ENCODE measurements around the gene MT1M. TPM values are rescaled to one million over a fixed set of nuclear protein-coding genes. Genes with fewer than 3 reads are reported as not detected.

The MT1M gene
- total and polyA plus RNA-seq, 2 of the 4 experiments (the other 2 are of a cell fraction): 0.10 TPM; not detected in 1

DNA sequence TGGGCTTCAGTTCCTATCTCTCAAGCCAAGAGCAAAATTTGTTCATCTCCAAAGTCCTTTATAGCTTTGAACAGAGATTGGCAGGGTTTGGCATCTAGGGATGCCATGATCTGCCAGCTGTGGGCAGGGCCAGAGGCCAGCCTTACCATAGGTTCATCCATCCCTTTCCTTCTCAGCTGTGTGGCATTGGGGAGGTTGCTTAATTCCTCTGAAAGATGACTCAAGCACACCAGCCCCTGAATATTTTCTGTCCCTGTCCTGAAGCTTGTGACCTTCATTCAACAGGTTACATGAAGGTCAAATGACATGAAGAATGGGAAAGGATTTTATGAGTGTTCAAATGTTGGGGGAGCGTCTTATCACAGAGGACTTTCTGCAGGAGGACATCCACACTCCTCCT, 32.0 kb downstream of the MT1M start:
- in situ Hi-C loops (cut with MboI; ENCODE audit: low sequenced_read_pairs) (no loop called here), intact Hi-C loops (cut with micrococcal nuclease) (no loop called here), dilution Hi-C loops (cut with HindIII; ENCODE audit: low sequenced_read_pairs, unreplicated experiment) (no loop called here)
- H4K5ac ChIP-seq (ENCODE audit: low read depth, low read length): no peak overlapping the region
- no peak overlapping the region for H3K4ac ChIP-seq (ENCODE audit: low read depth, low read length)
- ATAC-seq (ENCODE audit: low read depth): no peak
- BruUV-seq (replicated peaks): no TSS peak
- no peaks in the 10 kb centered on the region for H4K20me1 ChIP-seq (ENCODE audit: insufficient read depth, low read length)
- H3K27me3 ChIP-seq (ENCODE audit: control insufficient read depth, insufficient read depth, low read length): peaks cover 93% of the 10 kb centered on the region
- no peak overlapping the region for H3K4me2 ChIP-seq (ENCODE audit: low read depth, low read length)
- H3K14ac ChIP-seq (replicated peaks; ENCODE audit: low read depth, low read length): no peak overlapping the region
- no CpG with 5 or more reads among the region's 1 CpG for WGBS, 2 experiments (ENCODE audit: extremely low coverage in 2 of 2, insufficient read length in 1 of 2)
- no peak overlapping the region for H4K91ac ChIP-seq (ENCODE audit: insufficient read depth, low read depth, low read length)
- no peaks in the 10 kb centered on the region for H3K79me1 ChIP-seq (ENCODE audit: low read depth in 1 of 2, low read length in 2 of 2)
- H2AFZ ChIP-seq (replicated peaks; ENCODE audit: low read length, poor library complexity): no peak overlapping the region
- no peak overlapping the region for H2BK120ac ChIP-seq (ENCODE audit: low read depth, low read length)
- no peak overlapping the region for H3K27ac ChIP-seq (ENCODE audit: insufficient read depth, low read length)
- no peaks in the 10 kb centered on the region; the same call in 1 of the 2 replicates for H3K9me1 ChIP-seq (ENCODE audit: insufficient read depth, low read length)
- no peaks in the 10 kb centered on the region for H3K36me3 ChIP-seq (ENCODE audit: control insufficient read depth, insufficient read depth, low read length)
- TF ChIP-seq, protein P1, sequence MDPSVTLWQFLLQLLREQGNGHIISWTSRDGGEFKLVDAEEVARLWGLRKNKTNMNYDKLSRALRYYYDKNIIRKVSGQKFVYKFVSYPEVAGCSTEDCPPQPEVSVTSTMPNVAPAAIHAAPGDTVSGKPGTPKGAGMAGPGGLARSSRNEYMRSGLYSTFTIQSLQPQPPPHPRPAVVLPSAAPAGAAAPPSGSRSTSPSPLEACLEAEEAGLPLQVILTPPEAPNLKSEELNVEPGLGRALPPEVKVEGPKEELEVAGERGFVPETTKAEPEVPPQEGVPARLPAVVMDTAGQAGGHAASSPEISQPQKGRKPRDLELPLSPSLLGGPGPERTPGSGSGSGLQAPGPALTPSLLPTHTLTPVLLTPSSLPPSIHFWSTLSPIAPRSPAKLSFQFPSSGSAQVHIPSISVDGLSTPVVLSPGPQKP (IDR thresholded peaks at IDR 0.05; ENCODE audit: borderline replicate concordance, low read depth, low read length): no peak
- TF ChIP-seq, protein P2, sequence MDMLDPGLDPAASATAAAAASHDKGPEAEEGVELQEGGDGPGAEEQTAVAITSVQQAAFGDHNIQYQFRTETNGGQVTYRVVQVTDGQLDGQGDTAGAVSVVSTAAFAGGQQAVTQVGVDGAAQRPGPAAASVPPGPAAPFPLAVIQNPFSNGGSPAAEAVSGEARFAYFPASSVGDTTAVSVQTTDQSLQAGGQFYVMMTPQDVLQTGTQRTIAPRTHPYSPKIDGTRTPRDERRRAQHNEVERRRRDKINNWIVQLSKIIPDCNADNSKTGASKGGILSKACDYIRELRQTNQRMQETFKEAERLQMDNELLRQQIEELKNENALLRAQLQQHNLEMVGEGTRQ (IDR thresholded peaks at IDR 0.05; ENCODE audit: low read depth, low read length): no peak
- TF ChIP-seq MAZ (IDR thresholded peaks at IDR 0.05; ENCODE audit: borderline replicate concordance, low read depth, low read length) (no peak), RCOR1 (IDR thresholded peaks at IDR 0.05; ENCODE audit: insufficient replicate concordance, low read length) (no peak), FOS (IDR thresholded peaks at IDR 0.05; ENCODE audit: low read depth, low read length) (no peak), POLR2A (IDR thresholded peaks at IDR 0.05; ENCODE audit: low read depth, low read length) (no peak)
- TF ChIP-seq, protein P3, sequence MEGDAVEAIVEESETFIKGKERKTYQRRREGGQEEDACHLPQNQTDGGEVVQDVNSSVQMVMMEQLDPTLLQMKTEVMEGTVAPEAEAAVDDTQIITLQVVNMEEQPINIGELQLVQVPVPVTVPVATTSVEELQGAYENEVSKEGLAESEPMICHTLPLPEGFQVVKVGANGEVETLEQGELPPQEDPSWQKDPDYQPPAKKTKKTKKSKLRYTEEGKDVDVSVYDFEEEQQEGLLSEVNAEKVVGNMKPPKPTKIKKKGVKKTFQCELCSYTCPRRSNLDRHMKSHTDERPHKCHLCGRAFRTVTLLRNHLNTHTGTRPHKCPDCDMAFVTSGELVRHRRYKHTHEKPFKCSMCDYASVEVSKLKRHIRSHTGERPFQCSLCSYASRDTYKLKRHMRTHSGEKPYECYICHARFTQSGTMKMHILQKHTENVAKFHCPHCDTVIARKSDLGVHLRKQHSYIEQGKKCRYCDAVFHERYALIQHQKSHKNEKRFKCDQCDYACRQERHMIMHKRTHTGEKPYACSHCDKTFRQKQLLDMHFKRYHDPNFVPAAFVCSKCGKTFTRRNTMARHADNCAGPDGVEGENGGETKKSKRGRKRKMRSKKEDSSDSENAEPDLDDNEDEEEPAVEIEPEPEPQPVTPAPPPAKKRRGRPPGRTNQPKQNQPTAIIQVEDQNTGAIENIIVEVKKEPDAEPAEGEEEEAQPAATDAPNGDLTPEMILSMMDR (conservative IDR thresholded peaks at IDR 0.05; ENCODE audit: low read depth, low read length): no peak
- no peaks in the 10 kb centered on the region for H3K9me3 ChIP-seq (ENCODE audit: control insufficient read depth, insufficient read depth, low read length)
- ChIA-PET CTCF (interaction anchor here (1.0 kb wide), 1 partner anchor 9 kb away, joined by 3 read pairs; no protein-coding TSS in a partner anchor), POLR2A (ENCODE audit: unreplicated experiment) (no interaction called here)
- no peak overlapping the region for H2AK9ac ChIP-seq (replicated peaks; ENCODE audit: low read depth, low read length, poor library complexity)
- no peak overlapping the region for H3K56ac ChIP-seq (ENCODE audit: extremely low read depth, insufficient read depth, low read length)
- H3K9ac ChIP-seq (ENCODE audit: low read depth, low read length): no peak overlapping the region
- DNase-seq: no peak
- H2AK5ac ChIP-seq (ENCODE audit: low read depth, low read length): no peak overlapping the region
- peaks cover 2% of the 10 kb centered on the region; the same call in 1 of the 2 replicates for H3K4me1 ChIP-seq (ENCODE audit: control insufficient read depth, insufficient read depth, low read length)
- H2BK15ac ChIP-seq (ENCODE audit: low read depth, low read length): no peak overlapping the region
- no peak overlapping the region for H3K4me3 ChIP-seq (ENCODE audit: insufficient read depth, low read depth, low read length)
- no peak overlapping the region for H3K18ac ChIP-seq (ENCODE audit: low read depth, low read length)
- no peak overlapping the region for H3K23ac ChIP-seq (ENCODE audit: low read depth, low read length)
- H2BK20ac ChIP-seq (ENCODE audit: low read depth, low read length): no peak overlapping the region
- H2BK5ac ChIP-seq (ENCODE audit: low read depth, low read length, poor library complexity, severe bottlenecking): no peak overlapping the region
- no peak overlapping the region for H4K8ac ChIP-seq (ENCODE audit: low read depth in 2 of 2, low read length in 2 of 2)
